GM19328 (cell line): ENCODE measurements around the gene KCNMA1.

Experiments used
- ATAC-seq: cut with Tn5 transposase; IDR thresholded peaks from one replicate; pipeline ENCODE4 v1.9.1; 2021; ENCODE audit warnings: mild to moderate bottlenecking, moderate library complexity; ENCODE audit not compliant: unreplicated experiment

KCNMA1 gene

GRCh38 chr10:77176232-77176631 lies 461.4 kb downstream of the KCNMA1 start:
- no peak for ATAC-seq

- ATAC-seq, result no peak
Measured at GRCh38 chr10:77175631-77176222, 461.9 kb downstream of the KCNMA1 start.

- ATAC-seq, result peak; percentile 74
Measured at GRCh38 chr10:77173615-77174461, 463.8 kb downstream of the KCNMA1 start.

GRCh38 chr10:77172086-77172485 lies 465.5 kb downstream of the KCNMA1 start:
- no peak for ATAC-seq

- ATAC-seq, result no peak
Measured at GRCh38 chr10:77168861-77169260, 468.7 kb downstream of the KCNMA1 start.

- no peak for ATAC-seq
Measured at GRCh38 chr10:77168161-77168560, 469.4 kb downstream of the KCNMA1 start.

GRCh38 chr10:77165445-77166208 lies 472.0 kb downstream of the KCNMA1 start:
- no peak for ATAC-seq

GRCh38 chr10:77164616-77165311 lies 472.8 kb downstream of the KCNMA1 start:
- no peak for ATAC-seq

GRCh38 chr10:77163670-77164348 lies 473.8 kb downstream of the KCNMA1 start:
- ATAC-seq, result no peak

GRCh38 chr10:77162697-77163096 lies 474.9 kb downstream of the KCNMA1 start:
- no peak for ATAC-seq

GRCh38 chr10:77160679-77161078 lies 476.9 kb downstream of the KCNMA1 start:
- no peak for ATAC-seq

GRCh38 chr10:77159538-77160110 lies 478.0 kb downstream of the KCNMA1 start:
- no peak for ATAC-seq

- ATAC-seq, result no peak
Measured at GRCh38 chr10:77158666-77159065, 478.9 kb downstream of the KCNMA1 start.

- ATAC-seq, result no peak
Measured at GRCh38 chr10:77157248-77158019, 480.2 kb downstream of the KCNMA1 start.

- no peak for ATAC-seq
Measured at GRCh38 chr10:77156406-77156879, 481.2 kb downstream of the KCNMA1 start.

- no peak for ATAC-seq
Measured at GRCh38 chr10:77152256-77152655, 485.4 kb downstream of the KCNMA1 start.

GRCh38 chr10:77151408-77151807 lies 486.2 kb downstream of the KCNMA1 start:
- no peak for ATAC-seq

GRCh38 chr10:77149706-77150105 lies 487.9 kb downstream of the KCNMA1 start:
- ATAC-seq, result no peak

GRCh38 chr10:77149001-77149400 lies 488.6 kb downstream of the KCNMA1 start:
- ATAC-seq, result no peak
